ENCODE data around the gene NCKAP5.

The NCKAP5 gene

DNA sequence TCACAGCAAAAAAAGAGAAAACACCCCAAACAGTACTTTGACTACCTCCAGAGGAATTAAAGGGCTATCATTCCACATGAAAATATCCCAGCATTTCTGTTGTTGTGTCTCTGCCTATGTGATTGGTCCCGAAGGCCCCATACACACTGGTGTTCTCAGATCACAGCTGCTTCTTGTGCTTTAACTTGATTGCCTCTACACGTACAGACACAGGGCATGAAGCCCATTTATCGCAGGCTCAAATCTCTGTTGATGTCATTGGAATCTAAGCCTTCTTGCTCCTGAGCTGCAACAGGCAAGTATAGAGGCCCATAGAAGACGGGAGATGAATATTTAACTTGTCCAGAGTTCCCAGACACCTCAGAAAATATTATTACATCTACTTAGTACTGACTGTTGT is 405.2 kb downstream of the NCKAP5 start:
- Histone ChIP-seq H3K36me3 (ENCODE audit: control insufficient read depth, insufficient read depth, low read length) (no peaks in the 10 kb centered on the region), H3K27me3 (replicated peaks; ENCODE audit: control insufficient read depth, insufficient read depth, low read length) (no peaks in the 10 kb centered on the region; the same call in 1 of the 2 replicates), H3K4me3 (replicated peaks; ENCODE audit: low read depth, low read length) (no peak overlapping the region)
- TF ChIP-seq, protein P1, sequence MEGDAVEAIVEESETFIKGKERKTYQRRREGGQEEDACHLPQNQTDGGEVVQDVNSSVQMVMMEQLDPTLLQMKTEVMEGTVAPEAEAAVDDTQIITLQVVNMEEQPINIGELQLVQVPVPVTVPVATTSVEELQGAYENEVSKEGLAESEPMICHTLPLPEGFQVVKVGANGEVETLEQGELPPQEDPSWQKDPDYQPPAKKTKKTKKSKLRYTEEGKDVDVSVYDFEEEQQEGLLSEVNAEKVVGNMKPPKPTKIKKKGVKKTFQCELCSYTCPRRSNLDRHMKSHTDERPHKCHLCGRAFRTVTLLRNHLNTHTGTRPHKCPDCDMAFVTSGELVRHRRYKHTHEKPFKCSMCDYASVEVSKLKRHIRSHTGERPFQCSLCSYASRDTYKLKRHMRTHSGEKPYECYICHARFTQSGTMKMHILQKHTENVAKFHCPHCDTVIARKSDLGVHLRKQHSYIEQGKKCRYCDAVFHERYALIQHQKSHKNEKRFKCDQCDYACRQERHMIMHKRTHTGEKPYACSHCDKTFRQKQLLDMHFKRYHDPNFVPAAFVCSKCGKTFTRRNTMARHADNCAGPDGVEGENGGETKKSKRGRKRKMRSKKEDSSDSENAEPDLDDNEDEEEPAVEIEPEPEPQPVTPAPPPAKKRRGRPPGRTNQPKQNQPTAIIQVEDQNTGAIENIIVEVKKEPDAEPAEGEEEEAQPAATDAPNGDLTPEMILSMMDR (IDR thresholded peaks at IDR 0.05; ENCODE audit: insufficient read depth, low read length, poor library complexity, severe bottlenecking) = no peak
- no peak for DNase-seq (ENCODE audit: extremely low read depth, insufficient read length)

DNA sequence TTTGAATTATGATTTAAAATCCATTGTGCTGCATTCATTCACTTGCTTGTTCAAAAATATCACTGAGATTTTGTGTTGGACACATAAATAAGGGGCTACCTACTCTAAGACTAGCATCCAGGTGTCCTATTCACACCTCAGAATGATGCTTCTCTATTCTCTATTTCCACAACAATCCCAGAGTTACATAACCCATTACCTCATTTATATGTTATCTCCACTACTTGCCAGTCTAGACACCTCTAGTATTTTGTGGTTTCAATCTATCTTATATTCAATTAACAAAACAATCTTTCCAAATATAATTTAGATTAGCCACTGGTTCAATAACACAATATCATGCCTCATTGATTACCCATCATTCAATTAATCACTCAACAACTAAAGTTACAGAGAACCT is 409.8 kb downstream of the NCKAP5 start:
- no peaks in the 10 kb centered on the region for H3K36me3 ChIP-seq (ENCODE audit: control insufficient read depth, insufficient read depth, low read length)
- no peaks in the 10 kb centered on the region for H3K27me3 ChIP-seq (replicated peaks; ENCODE audit: control insufficient read depth, insufficient read depth, low read length)
- DNase-seq (ENCODE audit: extremely low read depth, insufficient read length) = no peak
- TF ChIP-seq, protein P1 (IDR thresholded peaks at IDR 0.05; ENCODE audit: insufficient read depth, low read length, poor library complexity, severe bottlenecking) = no peak
- no peak overlapping the region for H3K4me3 ChIP-seq (replicated peaks; ENCODE audit: low read depth, low read length)

DNA sequence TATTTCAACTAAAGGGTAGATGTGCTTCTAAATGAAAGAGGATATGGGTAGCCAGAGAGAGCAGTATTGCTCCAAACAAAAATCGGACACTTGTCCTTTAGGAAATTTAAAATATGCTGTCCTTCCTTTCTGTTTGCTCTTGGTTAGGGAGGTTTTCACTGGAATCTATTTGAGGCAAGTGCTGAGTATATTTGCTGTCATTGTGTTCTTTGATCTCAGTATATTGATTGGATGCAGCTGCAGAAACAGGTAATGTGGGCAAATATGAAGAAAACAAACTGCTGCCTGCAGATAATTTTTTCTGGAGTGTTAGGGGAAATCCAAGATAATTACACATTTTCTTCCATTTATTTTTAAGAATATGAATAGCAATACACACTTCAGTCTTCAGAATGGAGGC is 410.2 kb downstream of the NCKAP5 start:
- TF ChIP-seq, protein P1 (IDR thresholded peaks at IDR 0.05; ENCODE audit: insufficient read depth, low read length, poor library complexity, severe bottlenecking) = no peak
- H3K27me3 ChIP-seq (replicated peaks; ENCODE audit: control insufficient read depth, insufficient read depth, low read length) = no peaks in the 10 kb centered on the region
- no peaks in the 10 kb centered on the region for H3K36me3 ChIP-seq (ENCODE audit: control insufficient read depth, insufficient read depth, low read length)
- H3K4me3 ChIP-seq (replicated peaks; ENCODE audit: low read depth, low read length) = no peak overlapping the region
- DNase-seq (ENCODE audit: extremely low read depth, insufficient read length) = no peak

DNA sequence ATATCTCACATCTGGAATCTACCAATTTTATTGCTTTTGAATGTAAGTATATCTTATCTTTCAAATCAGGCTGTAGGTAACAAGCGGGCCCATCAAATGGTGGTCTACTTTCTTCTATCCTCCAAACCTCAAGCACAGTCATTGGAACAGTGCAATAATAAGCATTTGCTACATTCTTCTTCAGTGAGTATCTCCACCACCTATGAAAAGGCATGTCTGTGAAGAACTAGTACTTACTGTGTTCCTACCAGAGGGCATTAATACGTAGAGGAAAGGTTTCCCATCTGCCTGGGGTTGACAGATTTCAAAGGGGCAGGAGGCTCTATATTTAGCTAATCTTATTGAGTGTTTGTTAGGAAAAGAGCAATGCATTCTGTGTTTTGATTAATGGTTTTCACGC is 411.1 kb downstream of the NCKAP5 start:
- no peaks in the 10 kb centered on the region for H3K36me3 ChIP-seq (ENCODE audit: control insufficient read depth, insufficient read depth, low read length)
- no peak for DNase-seq (ENCODE audit: extremely low read depth, insufficient read length)
- no peaks in the 10 kb centered on the region for H3K27me3 ChIP-seq (replicated peaks; ENCODE audit: control insufficient read depth, insufficient read depth, low read length)
- TF ChIP-seq, protein P1 (IDR thresholded peaks at IDR 0.05; ENCODE audit: insufficient read depth, low read length, poor library complexity, severe bottlenecking) = no peak
- no peak overlapping the region for H3K4me3 ChIP-seq (replicated peaks; ENCODE audit: low read depth, low read length)

DNA sequence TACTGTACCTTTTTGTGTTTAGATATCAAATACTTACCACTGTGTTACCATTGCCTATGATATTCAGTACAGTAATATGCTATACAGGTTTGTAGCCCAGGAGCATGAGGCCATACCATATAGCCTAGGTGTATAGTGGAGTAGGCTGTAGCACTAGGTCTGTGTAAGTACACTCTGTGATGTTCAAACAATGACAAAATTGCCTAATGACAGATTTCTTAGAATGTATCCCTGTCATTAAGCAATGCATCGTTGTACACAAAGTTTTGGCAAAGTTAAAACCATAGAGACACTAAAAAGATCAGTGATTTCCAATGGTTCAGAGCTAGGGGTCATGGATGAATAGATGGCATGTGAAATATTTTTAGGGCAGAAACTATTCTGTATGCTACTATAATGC is 415.5 kb downstream of the NCKAP5 start:
- DNase-seq (ENCODE audit: extremely low read depth, insufficient read length) = no peak
- no peaks in the 10 kb centered on the region for H3K27me3 ChIP-seq (replicated peaks; ENCODE audit: control insufficient read depth, insufficient read depth, low read length)
- no peak overlapping the region for H3K4me3 ChIP-seq (replicated peaks; ENCODE audit: low read depth, low read length)
- H3K36me3 ChIP-seq (ENCODE audit: control insufficient read depth, insufficient read depth, low read length) = no peaks in the 10 kb centered on the region
- TF ChIP-seq, protein P1 (IDR thresholded peaks at IDR 0.05; ENCODE audit: insufficient read depth, low read length, poor library complexity, severe bottlenecking) = no peak

DNA sequence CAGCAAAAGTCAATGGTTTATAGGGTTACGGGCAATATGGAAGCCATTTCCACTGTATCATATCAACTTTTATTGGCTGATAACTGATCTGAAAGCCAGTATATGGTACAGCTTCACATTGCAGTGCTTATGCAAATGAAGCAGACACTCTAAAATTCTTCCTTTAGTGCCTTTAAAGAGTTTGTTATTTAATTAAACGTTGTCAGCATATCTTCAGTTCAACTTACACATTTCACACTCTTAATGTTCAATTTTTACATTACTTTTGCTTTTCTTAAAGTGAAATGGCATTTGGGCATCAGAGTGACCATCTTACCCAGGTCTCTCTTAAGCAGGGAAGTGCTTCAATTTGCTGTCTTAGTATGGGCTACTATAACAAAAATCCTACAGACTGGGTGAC is 420.1 kb downstream of the NCKAP5 start:
- TF ChIP-seq, protein P1 (IDR thresholded peaks at IDR 0.05; ENCODE audit: insufficient read depth, low read length, poor library complexity, severe bottlenecking) = no peak
- Histone ChIP-seq H3K27me3 (replicated peaks; ENCODE audit: control insufficient read depth, insufficient read depth, low read length) (no peaks in the 10 kb centered on the region), H3K4me3 (replicated peaks; ENCODE audit: low read depth, low read length) (no peak overlapping the region), H3K36me3 (ENCODE audit: control insufficient read depth, insufficient read depth, low read length) (no peaks in the 10 kb centered on the region)
- DNase-seq (ENCODE audit: extremely low read depth, insufficient read length) = no peak

Data from GM06990 (cell line).